WI38 (cell line): ENCODE results near the gene WDR83.

Source experiments
- H3K4me3 ChIP-seq: 2 replicates; pipeline ENCODE4 v1.5.1; 2011; ENCODE audit warnings: low read depth, mild to moderate bottlenecking, control low read depth, low read length
- CTCF ChIP-seq: IDR thresholded peaks from 2 replicates; pipeline ENCODE4 v1.5.1; 2012; ENCODE audit warnings: low read depth, mild to moderate bottlenecking, control low read depth, low read length

The WDR83 gene

GRCh38 chr19:12647047-12647446, 19.6 kb upstream of the WDR83 start:
- no peak overlapping the region for H3K4me3 ChIP-seq
- TF ChIP-seq CTCF: no peak

- TF ChIP-seq CTCF: no peak
- no peak overlapping the region for H3K4me3 ChIP-seq
Measured at GRCh38 chr19:12647490-12648071, 19.0 kb upstream of the WDR83 start.

- TF ChIP-seq CTCF: no peak
- H3K4me3 ChIP-seq: no peak overlapping the region
Measured at GRCh38 chr19:12648088-12648487, 18.5 kb upstream of the WDR83 start.

GRCh38 chr19:12649941-12650340, 16.7 kb upstream of the WDR83 start:
- no peak overlapping the region for H3K4me3 ChIP-seq
- TF ChIP-seq CTCF: no peak

- no peak overlapping the region for H3K4me3 ChIP-seq
- no peak for TF ChIP-seq CTCF
Measured at GRCh38 chr19:12652219-12652618, 14.4 kb upstream of the WDR83 start.

- H3K4me3 ChIP-seq: no peak overlapping the region
- TF ChIP-seq CTCF: no peak
Measured at GRCh38 chr19:12655546-12655945, 11.1 kb upstream of the WDR83 start.

- no peak overlapping the region for H3K4me3 ChIP-seq
- TF ChIP-seq CTCF: no peak
Measured at GRCh38 chr19:12656899-12657571, 9.6 kb upstream of the WDR83 start.
